ENCODE data around the gene ZNF718.
"Not testable (repeated sequence)": the region's sequence is repeated elsewhere in the genome, so short reads cannot be mapped to it uniquely, and the experiment has no call there.

Gene ZNF718

GRCh38 chr4:161496-162284 lies 37.4 kb downstream of the ZNF718 start:
- DNase-seq (ENCODE audit: low spot score), result no peak

DNA sequence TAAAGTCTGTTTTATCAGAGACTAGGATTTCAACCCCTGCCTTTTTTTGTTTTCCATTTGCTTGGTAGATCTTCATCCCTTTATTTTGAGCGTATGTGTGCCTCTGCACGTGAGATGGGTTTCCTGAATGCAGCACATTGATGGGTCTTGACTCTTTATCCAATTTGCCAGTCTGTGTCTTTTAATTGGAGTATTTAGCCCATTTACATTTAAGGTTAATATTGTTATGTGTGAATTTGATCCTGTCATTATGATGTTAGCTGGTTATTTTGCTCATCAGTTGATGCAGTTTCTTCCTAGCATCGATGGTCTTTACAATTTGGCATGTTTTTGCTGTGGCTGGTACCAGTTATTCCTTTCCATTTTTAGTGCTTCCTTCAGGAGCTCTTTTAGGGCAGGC lies 45.3 kb downstream of the ZNF718 start:
- not testable (repeated sequence) for DNase-seq (ENCODE audit: low spot score)

GRCh38 chr4:171318-171717 lies 47.0 kb downstream of the ZNF718 start:
- not testable (repeated sequence) for DNase-seq (ENCODE audit: low spot score)

DNA sequence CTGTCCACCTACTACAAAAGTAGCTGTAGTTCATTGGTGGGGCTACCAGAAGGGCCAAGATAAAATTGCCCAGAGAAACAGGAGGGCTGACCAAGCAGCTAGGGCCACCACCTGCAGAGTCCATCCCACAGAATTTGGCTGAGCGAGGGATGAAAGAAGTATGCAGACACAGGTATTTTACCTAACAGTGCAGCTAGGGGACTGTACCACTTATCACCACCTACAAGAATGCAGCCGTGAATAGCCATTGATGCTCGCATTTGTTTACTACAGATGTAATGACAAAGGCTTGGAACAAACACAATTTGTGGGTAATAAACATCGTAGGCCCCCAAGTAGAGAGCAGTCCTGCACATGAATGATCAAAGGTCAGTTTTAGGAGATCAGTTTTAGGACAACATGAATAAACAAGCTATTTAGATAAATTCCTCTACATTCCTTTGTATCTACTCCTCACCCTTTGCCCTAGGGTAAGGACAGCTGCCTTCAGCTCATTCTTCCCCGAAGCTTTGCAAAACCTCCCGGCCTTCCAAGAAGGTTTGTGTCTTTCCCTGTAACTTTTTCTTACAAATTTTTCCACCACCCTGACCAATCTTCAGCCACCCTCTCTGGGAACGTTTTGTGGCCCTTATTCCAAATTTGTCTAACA lies 49.5 kb downstream of the ZNF718 start:
- no peak for DNase-seq (ENCODE audit: low spot score)

DNA sequence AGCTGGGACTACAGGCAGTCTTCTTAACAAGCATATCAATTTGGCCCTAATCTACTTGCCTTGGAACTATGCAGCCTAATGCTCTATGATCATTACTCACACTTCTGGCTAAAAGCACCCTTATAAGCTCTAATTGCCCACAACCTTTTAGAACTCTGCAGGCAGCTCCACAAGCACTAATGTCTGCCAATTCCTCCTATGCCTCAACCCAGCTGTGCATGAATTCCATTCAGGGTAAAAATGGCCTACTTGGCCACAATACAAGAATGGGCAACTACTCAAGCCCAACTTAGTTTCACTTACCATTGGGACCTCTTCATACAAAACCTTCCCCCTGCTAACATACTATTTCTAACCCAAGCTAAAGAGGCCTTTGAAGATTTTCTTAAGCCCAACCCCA lies 51.7 kb downstream of the ZNF718 start:
- no peak for DNase-seq (ENCODE audit: low spot score)

- DNase-seq (ENCODE audit: low spot score), result no peak
Measured at GRCh38 chr4:176995-177394, 52.7 kb downstream of the ZNF718 start.

DNA sequence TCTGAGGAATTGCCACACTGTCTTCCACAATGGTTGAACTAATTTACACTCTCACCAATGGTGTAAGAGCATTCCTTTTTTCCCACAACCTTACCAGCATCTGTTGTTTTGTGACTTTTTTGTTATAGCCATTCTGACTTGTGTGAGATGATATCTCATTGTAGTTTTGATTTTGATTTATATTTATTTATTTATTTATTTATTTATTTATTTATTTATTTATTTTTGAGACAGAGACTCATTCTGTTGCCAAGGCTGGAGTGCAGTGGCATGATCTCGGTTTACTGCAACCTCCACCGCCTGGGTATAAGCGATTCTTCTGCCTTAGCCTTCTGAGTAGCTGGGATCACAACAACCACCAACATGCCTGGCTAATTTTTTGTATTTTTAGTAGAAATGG lies 57.9 kb downstream of the ZNF718 start:
- DNase-seq (ENCODE audit: low spot score), result not testable (repeated sequence)

GRCh38 chr4:188091-188490 lies 63.8 kb downstream of the ZNF718 start:
- no peak for DNase-seq (ENCODE audit: low spot score)

GRCh38 chr4:195159-195558 lies 70.9 kb downstream of the ZNF718 start:
- not testable (repeated sequence) for DNase-seq (ENCODE audit: low spot score)

DNA sequence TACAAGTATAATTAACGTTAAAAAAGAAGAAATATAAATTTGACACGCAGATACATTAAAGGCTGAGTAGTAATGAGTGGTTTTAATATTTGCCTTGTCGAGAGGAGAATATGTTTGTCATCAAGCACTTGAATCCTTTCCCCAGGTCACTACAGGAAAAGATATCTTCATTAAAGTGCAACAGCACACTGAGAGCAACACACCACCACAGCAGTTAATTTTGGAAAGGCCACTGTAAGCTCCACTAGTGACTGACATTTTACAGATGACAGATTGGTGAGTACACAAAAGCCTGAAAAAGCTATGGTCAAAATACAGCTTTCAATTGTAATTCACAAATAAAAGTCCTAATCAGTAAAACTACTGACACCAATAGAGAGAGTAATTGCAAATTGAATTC lies 76.6 kb downstream of the ZNF718 start:
- no peak for DNase-seq (ENCODE audit: low spot score)

- DNase-seq (ENCODE audit: low spot score), result not testable (repeated sequence)
Measured at GRCh38 chr4:202822-203221, 78.5 kb downstream of the ZNF718 start.

DNA sequence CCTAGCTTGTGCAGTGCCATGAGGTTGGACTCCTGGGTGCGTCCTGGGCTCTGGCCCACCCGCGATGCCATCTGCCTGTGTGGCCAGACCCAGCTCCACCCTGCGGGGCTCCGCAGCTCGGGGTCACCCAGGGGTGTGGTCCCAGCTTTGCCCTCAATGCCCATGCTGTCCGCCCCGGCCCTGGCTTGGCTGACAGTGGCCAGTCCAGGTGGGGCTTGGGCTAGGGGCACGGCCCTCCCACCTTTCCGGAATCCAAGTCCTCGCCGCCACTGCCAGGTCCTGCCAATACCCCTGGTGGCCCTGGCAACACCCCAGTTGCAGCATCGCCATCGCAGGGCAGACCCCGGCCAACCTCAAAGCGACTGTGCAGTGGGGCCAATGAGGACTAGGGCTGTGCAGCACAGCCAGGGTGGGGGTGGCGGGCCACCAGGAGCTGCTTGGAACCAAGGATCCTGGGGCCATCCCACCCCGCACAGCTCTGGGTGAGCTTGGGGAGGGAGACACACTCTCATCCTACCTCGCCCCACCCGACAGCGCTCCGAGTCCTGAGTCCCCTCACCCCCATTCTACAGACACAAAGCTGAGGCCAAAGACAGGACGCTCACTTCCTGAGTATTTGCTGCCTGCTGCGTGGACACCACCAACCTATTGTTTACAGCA lies 80.9 kb downstream of the ZNF718 start:
- no peak for DNase-seq (ENCODE audit: low spot score)

DNA sequence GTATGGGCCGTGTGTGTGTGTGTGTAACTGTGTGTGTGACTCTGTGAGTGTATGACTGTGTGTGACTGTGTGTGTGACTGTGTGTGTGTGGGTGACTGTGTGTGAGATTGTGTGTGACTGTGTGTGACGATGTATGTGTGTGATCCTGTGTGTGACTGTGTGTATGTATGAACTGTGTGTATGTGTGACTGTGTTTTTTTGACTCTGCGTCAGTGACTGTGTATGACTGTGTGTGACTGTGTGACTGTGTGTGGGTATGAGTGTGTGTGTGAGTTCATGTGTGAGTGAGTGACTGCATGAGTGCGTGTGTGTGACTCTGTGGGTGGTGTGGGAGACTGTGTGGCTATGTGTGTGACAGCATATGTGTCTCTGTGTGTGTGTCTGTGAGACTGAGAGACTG lies 81.8 kb downstream of the ZNF718 start:
- no peak for DNase-seq (ENCODE audit: low spot score)

- DNase-seq (ENCODE audit: low spot score), result not testable (repeated sequence)
Measured at GRCh38 chr4:208416-209096, 84.3 kb downstream of the ZNF718 start.

DNA sequence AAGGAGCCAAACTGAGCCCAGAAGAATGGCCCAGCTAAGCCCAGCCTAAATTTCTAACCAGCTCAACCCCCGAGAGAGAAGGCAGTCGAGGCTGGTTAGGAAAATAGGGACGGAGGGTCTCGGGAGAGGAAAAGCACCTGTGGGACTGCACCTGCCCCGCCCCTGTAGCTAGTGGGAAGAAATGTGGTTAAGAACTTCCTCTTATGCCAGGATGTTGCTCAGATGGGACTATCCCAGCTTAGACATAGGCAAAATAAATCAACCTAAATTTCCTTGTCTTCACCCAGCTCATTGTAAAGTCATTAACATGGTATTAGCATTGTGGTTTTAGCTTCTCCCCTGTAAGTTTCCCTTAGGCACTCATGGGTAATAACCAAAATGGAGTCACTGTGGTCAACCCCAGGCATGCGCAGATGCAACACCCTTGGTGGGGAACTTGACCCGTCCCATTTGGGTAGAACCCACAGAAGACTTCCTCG lies 86.8 kb downstream of the ZNF718 start:
- no peak for DNase-seq (ENCODE audit: low spot score)

- DNase-seq (ENCODE audit: low spot score), result peak; percentile 84
Measured at GRCh38 chr4:212438-213188, 88.3 kb downstream of the ZNF718 start.

- not testable (repeated sequence) for DNase-seq (ENCODE audit: low spot score)
Measured at GRCh38 chr4:213189-213535, 88.9 kb downstream of the ZNF718 start.

Measured in GM03348 (cell line).